T-helper 17 cell (primary cell): Measurements from ENCODE around the gene ZC3H14. TPM values are rescaled to one million over a fixed set of nuclear protein-coding genes. Genes with fewer than 3 reads are reported as not detected.
A peak's percentile ranks its signal among the peaks of the same experiment; 100 is the strongest.

Experiments
- ATAC-seq: fragments of 150-1000 bp; cut with Tn5 transposase; 2 replicates; pipeline ENCODE4 v1.10.0; 2021; ENCODE audit warnings: mild to moderate bottlenecking, moderate library complexity
- DNase-seq, 3 donors: peaks; one replicate each; pipeline versions ENCODE4 v3.0.0 to v3.0.0-alpha.2; 2020 to 2021
- H3K9me3 ChIP-seq: one replicate; pipeline ENCODE4 v1.7.0; 2013; ENCODE audit warnings: low read length, mild to moderate bottlenecking; ENCODE audit not compliant: control insufficient read depth, poor library complexity, severe bottlenecking
- H3K27ac Mint-ChIP-seq: one replicate; pipeline ENCODE4 v1.8.0; 2022; ENCODE audit warnings: mild to moderate bottlenecking, moderate library complexity, mixed read lengths
- H3K27me3 Mint-ChIP-seq: one replicate; pipeline ENCODE4 v1.8.0; 2022; ENCODE audit warnings: mixed read lengths
- H3K36me3 Mint-ChIP-seq: one replicate; pipeline ENCODE4 v1.8.0; 2022; ENCODE audit warnings: low read depth, mixed read lengths
- H3K4me1 Mint-ChIP-seq: one replicate; pipeline ENCODE4 v1.8.0; 2022; ENCODE audit warnings: mild to moderate bottlenecking, mixed read lengths
- H3K4me3 Mint-ChIP-seq: one replicate; pipeline ENCODE4 v1.8.0; 2022; ENCODE audit warnings: mild to moderate bottlenecking, moderate library complexity, mixed read lengths
- total RNA-seq, 4 donors: library from RNA in 2 of 4; stranded (reverse) in 2 of 4; gene quantifications; one replicate each; pipeline ENCODE4 v1.2.3 and lab custom pipeline; 2022 to 2026

The ZC3H14 gene
- total RNA-seq, 2 donors from 2014 or later, result 34.5 to 41.7 TPM

DNA sequence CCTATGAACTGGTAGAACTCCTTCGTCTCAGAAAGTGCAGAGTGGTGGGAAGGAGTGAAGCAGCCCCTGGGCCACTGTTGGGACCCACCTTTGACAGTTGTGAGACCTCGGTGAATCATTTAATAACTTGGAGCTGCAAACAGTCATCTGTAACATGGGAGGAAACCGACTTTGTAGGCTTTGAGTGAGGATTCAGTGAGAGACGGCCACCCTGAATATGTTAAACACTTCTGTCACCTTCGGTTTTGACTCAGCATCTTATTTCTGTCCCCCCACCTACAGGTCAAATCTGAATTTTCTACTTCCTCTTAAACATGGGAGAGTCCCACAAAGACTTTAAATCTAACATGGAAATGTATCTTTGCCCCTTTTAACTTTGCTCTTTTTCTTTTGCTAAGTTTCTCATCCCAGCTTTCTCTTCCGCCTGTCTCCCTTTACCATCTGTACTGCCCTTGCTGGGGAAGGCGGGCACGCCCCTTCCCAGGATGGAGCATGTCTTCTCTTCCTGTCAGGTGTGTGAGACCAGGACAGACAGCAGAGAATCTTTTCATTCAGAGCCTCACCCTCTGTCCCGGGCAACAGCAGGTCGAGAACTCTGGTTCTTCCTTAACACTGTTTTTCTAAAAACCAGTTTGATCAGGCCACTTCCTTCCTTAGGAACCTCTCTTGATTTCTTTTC, 37.1 kb downstream of the ZC3H14 start:
- H3K9me3 ChIP-seq, result no peaks in the 10 kb centered on the region
- DNase-seq, result no peak
- H3K36me3 Mint-ChIP-seq, result peaks cover 24% of the 10 kb centered on the region
- ATAC-seq, result peak; percentile 47
- peak overlapping the region; percentile 91 for H3K27ac Mint-ChIP-seq
- H3K27me3 Mint-ChIP-seq, result no peaks in the 10 kb centered on the region
- peak overlapping the region; percentile 76 for H3K4me3 Mint-ChIP-seq
- H3K4me1 Mint-ChIP-seq, result peaks cover 29% of the 10 kb centered on the region

DNA sequence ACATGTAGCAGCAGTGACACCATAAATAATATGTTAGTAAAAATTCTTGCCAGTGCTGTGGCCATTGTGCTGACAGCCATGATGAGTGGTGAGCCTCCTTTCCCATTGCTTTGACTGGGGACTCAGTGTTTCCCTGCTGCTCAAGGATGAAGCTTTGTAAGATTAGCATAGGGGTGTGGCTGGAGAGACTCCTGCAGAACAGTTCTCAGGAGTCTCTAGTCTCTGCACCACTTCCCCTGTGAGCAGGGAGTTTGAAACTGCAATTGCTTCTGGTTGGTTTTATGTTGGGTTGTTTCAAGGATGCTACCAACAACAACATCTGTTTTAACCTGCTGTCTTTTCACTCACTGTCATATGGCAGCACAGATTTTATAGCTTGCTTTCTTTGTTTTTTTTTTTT, 41.4 kb downstream of the ZC3H14 start:
- Mint-ChIP-seq H3K27me3 (no peaks in the 10 kb centered on the region), H3K27ac (no peak overlapping the region), H3K4me3 (no peak overlapping the region), H3K4me1 (peaks cover 20% of the 10 kb centered on the region), H3K36me3 (peaks cover 17% of the 10 kb centered on the region)
- DNase-seq (no peak), ATAC-seq (no peak)
- H3K9me3 ChIP-seq, result no peaks in the 10 kb centered on the region

DNA sequence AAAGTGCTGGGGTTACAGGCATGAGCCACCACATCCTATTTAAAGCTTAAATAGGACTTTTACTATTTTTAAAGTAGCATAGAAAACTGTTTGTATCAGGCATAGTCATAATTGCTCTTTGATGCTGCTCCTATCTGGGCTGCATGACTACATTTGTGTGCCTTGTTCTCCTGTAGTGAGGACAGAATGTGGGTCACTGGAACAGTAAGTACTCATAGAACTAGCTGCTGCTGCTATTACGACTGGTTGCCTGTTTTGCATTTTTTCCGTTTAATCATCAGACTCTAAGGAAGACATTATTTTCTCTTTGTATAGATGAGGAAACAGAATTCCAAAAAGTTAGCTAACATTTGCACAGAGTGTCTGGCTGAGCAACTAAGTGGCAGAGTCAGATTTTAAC, 42.8 kb downstream of the ZC3H14 start:
- peaks cover 16% of the 10 kb centered on the region for H3K36me3 Mint-ChIP-seq
- no peaks in the 10 kb centered on the region for H3K9me3 ChIP-seq

DNA sequence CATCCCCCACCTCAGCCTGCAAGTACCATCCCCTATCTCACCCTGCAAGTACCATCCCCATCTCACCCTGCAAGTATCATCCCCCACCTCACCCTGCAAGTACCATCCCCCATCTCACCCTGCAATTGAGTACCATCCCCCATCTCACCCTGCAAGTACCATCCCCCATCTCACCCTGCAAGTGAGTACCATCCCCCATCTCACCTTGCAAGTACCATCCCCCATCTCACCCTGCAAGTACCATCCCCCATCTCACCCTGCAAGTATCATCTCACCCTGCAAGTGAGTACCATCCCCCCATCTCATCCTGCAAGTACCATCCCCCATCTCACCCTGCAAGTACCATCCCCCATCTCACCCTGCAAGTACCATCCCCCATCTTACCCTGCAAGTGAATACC, 45.0 kb downstream of the ZC3H14 start:
- no peak for DNase-seq
- ATAC-seq, result no peak
- H3K9me3 ChIP-seq, result no peaks in the 10 kb centered on the region
- Mint-ChIP-seq H3K27ac (no peak overlapping the region), H3K4me3 (no peak overlapping the region), H3K4me1 (peaks cover 12% of the 10 kb centered on the region), H3K27me3 (no peaks in the 10 kb centered on the region), H3K36me3 (peaks cover 16% of the 10 kb centered on the region)

More for the DNA sequence above, 42.8 kb downstream of the ZC3H14 start:
- no peak for DNase-seq
- Mint-ChIP-seq H3K27me3 (no peaks in the 10 kb centered on the region), H3K27ac (peak overlapping the region; percentile 59), H3K4me3 (no peak overlapping the region), H3K4me1 (peaks cover 9% of the 10 kb centered on the region)
- ATAC-seq, result no peak

DNA sequence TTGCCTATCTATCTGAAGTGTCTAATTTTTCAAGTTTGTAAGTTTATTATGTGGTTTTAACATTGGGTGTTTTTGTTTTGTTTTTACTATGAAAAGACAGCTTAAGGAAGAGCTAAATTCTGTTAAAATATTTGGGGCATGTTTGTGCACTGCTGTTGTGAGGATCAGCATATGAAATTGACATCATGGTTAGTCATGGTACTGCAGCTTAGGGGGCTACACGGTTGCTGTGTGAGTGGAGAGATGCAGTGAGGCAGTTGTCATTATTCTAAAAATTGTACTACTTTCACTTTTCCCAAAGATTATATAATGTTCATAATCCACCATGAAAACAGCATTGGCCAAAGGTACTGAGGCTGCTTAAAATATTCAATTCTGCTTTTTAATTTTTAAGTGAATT, 49.0 kb downstream of the ZC3H14 start:
- Mint-ChIP-seq H3K36me3 (peaks cover 14% of the 10 kb centered on the region), H3K27ac (peak overlapping the region; percentile 61), H3K27me3 (no peaks in the 10 kb centered on the region), H3K4me3 (no peak overlapping the region), H3K4me1 (peaks cover 10% of the 10 kb centered on the region)
- DNase-seq, result no peak
- no peak for ATAC-seq
- H3K9me3 ChIP-seq, result no peaks in the 10 kb centered on the region

DNA sequence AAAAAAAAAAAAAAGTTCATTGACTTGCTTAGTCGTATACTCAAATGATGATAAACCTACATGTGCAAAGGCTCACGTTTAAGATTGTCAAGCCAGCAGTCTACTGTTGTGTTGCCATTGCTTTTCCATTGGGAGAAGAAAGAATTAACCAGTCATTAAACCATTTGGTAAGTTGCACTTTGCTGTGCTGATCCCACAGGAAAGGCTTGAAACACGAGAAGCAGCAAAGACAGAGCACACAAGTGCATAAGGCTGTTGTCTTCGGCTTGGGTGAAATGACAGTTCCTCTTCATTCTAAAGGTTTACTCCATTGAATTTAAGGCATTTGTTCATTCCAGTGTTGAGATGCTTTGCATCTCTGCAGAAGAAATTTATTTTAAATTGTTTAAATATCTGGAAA, 50.1 kb downstream of the ZC3H14 start:
- no peaks in the 10 kb centered on the region for H3K9me3 ChIP-seq
- DNase-seq (no peak), ATAC-seq (no peak)
- Mint-ChIP-seq H3K4me1 (peaks cover 10% of the 10 kb centered on the region), H3K27ac (no peak overlapping the region), H3K36me3 (peaks cover 8% of the 10 kb centered on the region), H3K4me3 (no peak overlapping the region), H3K27me3 (no peaks in the 10 kb centered on the region)

DNA sequence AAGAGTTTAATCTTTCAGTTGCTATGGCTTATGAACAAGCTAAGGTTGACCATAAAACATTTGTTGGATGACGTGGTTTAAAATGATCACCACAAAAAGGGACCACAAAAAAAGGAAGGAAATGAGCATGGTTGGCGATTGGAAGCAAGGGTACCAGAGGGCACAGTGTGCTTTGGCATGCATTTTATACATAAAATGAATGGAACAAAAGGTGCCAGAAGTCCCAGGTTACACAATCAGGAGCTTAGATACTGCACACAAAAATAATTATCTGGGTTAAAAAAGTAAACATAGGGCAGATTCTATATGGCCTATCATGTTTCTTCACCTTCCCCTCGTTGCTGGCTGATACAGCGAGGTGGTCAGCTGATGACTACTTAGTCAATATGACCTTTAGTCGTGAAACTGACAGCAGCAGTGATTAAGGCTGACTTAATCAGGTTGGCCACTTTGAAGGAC, 50.7 kb downstream of the ZC3H14 start:
- no peaks in the 10 kb centered on the region for H3K9me3 ChIP-seq
- peaks cover 8% of the 10 kb centered on the region for H3K36me3 Mint-ChIP-seq
- no peak overlapping the region for H3K27ac Mint-ChIP-seq
- no peak overlapping the region for H3K4me3 Mint-ChIP-seq
- ATAC-seq, result no peak
- H3K27me3 Mint-ChIP-seq, result no peaks in the 10 kb centered on the region
- H3K4me1 Mint-ChIP-seq, result peaks cover 10% of the 10 kb centered on the region
- DNase-seq, result no peak

DNA sequence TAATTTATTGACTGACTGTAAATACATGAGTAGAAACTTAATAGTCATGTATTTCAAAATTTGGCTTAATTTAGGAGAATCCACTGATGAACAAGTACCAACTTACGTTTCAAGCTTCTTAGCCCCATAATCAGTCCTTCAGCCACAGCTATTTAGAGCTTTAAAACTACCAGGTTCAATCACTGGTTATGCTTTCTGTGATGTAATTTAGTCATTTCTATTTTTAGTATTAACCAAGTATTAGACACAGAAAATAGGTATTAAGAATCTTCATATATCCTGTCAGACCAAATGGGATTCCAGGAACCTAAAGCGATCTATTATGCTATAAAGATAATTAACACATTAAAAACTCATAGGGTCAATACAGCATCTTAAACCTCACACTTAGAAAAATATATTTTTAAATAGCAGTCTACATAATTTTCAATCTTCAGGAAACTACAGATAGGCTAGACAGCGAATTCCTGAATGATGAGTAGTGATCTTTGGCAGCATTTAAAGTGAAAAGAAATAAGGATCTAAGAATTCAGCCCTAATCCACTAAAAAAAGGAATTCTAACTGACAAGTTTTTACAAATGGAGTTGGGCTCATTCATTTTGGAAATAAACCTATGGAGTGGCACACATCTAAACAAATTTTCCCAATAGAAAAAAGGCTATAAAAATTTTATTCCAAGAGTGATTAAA, 51.5 kb downstream of the ZC3H14 start:
- no peak for DNase-seq
- Mint-ChIP-seq H3K27me3 (no peaks in the 10 kb centered on the region), H3K4me1 (peaks cover 10% of the 10 kb centered on the region), H3K36me3 (peaks cover 8% of the 10 kb centered on the region), H3K27ac (no peak overlapping the region), H3K4me3 (no peak overlapping the region)
- no peak for ATAC-seq
- no peaks in the 10 kb centered on the region for H3K9me3 ChIP-seq

DNA sequence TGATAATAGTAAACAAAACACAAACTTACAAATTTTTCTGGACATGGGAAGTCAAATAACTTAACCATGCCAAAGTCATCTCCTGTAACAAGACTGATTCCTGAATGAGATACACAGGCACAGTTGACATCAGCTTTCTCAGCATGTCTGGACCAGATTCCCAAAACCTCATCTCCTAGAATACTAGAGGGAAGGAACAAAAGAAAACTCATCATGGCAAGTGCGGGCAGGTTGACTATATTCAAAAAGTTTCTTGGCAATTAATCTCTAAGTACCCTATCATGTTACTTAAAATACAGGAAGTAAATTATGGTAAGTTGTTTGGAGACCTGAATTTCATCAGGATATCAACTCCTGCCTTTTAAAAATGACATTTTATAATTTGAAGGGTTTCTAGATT, 53.9 kb downstream of the ZC3H14 start:
- Mint-ChIP-seq H3K36me3 (peaks cover 5% of the 10 kb centered on the region), H3K4me3 (no peak overlapping the region), H3K27me3 (no peaks in the 10 kb centered on the region), H3K27ac (no peak overlapping the region), H3K4me1 (peaks cover 9% of the 10 kb centered on the region)
- ATAC-seq, result no peak
- DNase-seq, result no peak
- no peaks in the 10 kb centered on the region for H3K9me3 ChIP-seq

DNA sequence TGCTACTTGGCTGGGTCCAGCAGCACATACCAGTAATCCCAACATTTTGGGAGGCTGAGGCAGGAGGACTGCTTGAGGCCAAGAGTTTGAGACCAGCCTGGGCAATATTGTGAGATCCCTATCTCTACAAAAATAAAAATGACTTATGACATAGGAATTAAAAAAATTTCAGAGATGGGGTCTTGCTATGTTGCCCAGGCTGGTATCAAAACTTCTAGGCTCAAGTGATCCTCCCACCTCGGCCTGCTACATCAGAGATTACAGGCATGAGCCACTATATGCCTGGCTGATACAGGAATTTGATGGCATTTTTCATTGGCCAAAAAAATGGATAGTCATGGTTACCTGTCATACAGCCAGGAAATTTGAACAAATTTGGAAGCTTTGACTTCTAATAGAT, 54.6 kb downstream of the ZC3H14 start:
- Mint-ChIP-seq H3K27ac (no peak overlapping the region), H3K4me1 (peaks cover 7% of the 10 kb centered on the region), H3K36me3 (peaks cover 3% of the 10 kb centered on the region), H3K27me3 (no peaks in the 10 kb centered on the region), H3K4me3 (no peak overlapping the region)
- H3K9me3 ChIP-seq, result no peaks in the 10 kb centered on the region
- DNase-seq (no peak), ATAC-seq (no peak)

DNA sequence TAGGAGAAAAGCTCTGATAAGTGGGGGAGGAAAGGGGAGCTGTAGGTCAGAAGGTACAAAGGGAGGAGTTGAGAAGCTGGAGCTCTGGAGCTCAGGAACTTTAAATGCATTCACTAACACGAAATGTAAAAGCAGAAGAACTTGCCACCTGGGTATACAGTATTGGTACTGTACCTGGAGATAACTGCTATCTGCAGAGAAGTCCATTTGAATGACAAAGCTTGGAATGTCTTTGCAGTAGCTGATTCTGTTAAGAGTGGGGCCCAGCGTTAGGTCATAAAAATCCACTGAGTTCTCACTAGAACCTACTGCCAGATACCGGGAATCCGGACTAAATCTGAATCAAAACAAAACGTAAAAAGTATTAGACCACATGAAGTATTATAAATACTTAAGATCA, 55.6 kb downstream of the ZC3H14 start:
- Mint-ChIP-seq H3K27me3 (no peaks in the 10 kb centered on the region), H3K36me3 (no peaks in the 10 kb centered on the region), H3K27ac (no peak overlapping the region), H3K4me1 (peaks cover 3% of the 10 kb centered on the region), H3K4me3 (no peak overlapping the region)
- ATAC-seq (no peak), DNase-seq (no peak)
- H3K9me3 ChIP-seq, result no peaks in the 10 kb centered on the region

DNA sequence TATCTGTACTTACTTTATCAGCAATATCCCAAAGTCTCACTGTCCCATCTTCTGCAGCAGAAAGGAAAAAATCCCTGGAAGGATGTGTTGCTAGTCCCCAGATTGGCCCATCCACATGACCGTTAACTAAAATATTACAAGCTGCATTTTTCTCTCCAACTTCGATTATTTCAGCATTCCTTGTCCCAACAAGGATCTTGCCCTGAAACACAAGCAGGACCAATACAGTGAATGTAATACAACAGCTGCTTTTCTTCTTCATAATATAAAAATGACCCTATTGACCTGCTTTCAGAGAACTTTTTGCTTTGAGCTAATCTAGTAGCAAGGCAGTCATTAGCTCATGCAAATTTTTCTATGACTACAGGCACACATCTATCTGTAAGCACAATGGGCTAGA, 58.3 kb downstream of the ZC3H14 start:
- Mint-ChIP-seq H3K27ac (no peak overlapping the region), H3K4me3 (no peak overlapping the region), H3K36me3 (peaks cover 5% of the 10 kb centered on the region), H3K4me1 (peaks cover 3% of the 10 kb centered on the region), H3K27me3 (no peaks in the 10 kb centered on the region)
- ATAC-seq (no peak), DNase-seq (no peak)
- H3K9me3 ChIP-seq, result no peaks in the 10 kb centered on the region

DNA sequence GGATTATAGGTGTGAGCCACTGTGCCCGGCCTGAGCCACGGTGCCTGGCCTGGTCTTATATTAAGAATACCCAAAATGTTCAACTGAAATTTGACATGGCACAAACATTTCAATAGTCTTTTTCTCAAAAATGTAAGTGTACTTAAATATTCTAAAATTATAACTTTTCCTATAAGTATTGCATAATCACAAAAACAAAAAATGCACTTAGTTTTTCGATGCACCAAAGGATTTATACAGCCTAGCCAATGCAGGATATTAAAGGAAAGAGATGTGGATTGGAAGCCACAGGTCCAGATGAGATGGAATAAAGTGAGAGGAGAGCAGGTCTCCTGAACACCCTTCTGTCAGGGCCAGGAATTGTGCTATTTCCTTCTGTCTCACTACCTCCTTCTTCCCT, 62.8 kb downstream of the ZC3H14 start:
- DNase-seq (no peak), ATAC-seq (no peak)
- peaks cover 2% of the 10 kb centered on the region for H3K4me1 Mint-ChIP-seq
- no peak overlapping the region for H3K4me3 Mint-ChIP-seq
- no peaks in the 10 kb centered on the region for H3K9me3 ChIP-seq
- H3K36me3 Mint-ChIP-seq, result peaks cover 6% of the 10 kb centered on the region
- no peaks in the 10 kb centered on the region for H3K27me3 Mint-ChIP-seq
- no peak overlapping the region for H3K27ac Mint-ChIP-seq

DNA sequence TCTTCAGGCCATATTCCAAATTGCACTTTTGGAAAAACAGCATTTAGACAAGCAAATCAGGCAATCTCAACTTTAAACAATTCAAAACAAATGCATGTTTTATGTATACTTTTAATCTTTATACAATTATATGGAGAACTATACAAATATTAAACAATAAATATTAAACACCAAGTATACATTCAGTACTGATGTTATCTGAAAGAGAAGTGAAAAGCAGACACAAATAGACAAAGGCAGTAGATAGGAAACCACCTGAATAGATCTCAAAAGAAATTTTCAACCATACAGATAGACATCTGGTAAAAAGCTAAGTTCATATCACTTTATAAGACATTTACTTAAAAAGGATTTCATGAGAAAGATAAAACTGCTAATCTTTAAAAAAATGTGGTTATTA, 65.2 kb downstream of the ZC3H14 start:
- H3K4me3 Mint-ChIP-seq, result no peak overlapping the region

More for the DNA sequence above, 65.2 kb downstream of the ZC3H14 start:
- Mint-ChIP-seq H3K27ac (no peak overlapping the region), H3K4me1 (peaks cover 6% of the 10 kb centered on the region), H3K27me3 (no peaks in the 10 kb centered on the region), H3K36me3 (peaks cover 6% of the 10 kb centered on the region)
- DNase-seq (no peak), ATAC-seq (no peak)
- no peaks in the 10 kb centered on the region for H3K9me3 ChIP-seq
